Thymus (tissue), 11 donors: ENCODE data around the gene MRC2. TPM values are rescaled to one million over a fixed set of nuclear protein-coding genes. Genes with fewer than 3 reads are reported as not detected.

Experiments
- DNase-seq, 9 donors: peaks; one replicate each; pipeline ENCODE4 v3.0.0-alpha.2; 2013; ENCODE audit warnings: low spot score in 9 of 9, low read depth in 6 of 9, missing footprints in 1 of 9
- H3K27ac ChIP-seq, 2 donors: one replicate each; pipeline ENCODE4 v1.5.1; 2013; ENCODE audit warnings: control low read depth in 1 of 2, low read depth in 1 of 2, low read length in 1 of 2, mild to moderate bottlenecking in 1 of 2, moderate library complexity in 1 of 2
- H3K27me3 ChIP-seq, 2 donors: one replicate each; pipeline ENCODE4 v1.5.1; 2013; ENCODE audit warnings: low read length in 1 of 2; ENCODE audit not compliant: control insufficient read depth in 2 of 2, insufficient read depth in 1 of 2
- H3K36me3 ChIP-seq, 2 donors: one replicate each; pipeline ENCODE4 v1.5.1; 2013; ENCODE audit warnings: low read length in 1 of 2, mild to moderate bottlenecking in 1 of 2, moderate library complexity in 1 of 2; ENCODE audit not compliant: control insufficient read depth in 2 of 2, insufficient read depth in 2 of 2
- H3K4me1 ChIP-seq, 2 donors: one replicate each; pipeline ENCODE4 v1.5.1; 2013; ENCODE audit warnings: low read length in 2 of 2; ENCODE audit not compliant: control insufficient read depth in 2 of 2, insufficient read depth in 2 of 2
- H3K4me3 ChIP-seq, 2 donors: one replicate each; pipeline ENCODE4 v1.5.1; 2013; ENCODE audit warnings: low read length in 2 of 2, control low read depth in 1 of 2, mild to moderate bottlenecking in 1 of 2
- H3K9me3 ChIP-seq, 2 donors: one replicate each; pipeline ENCODE4 v1.5.1; 2013; ENCODE audit warnings: low read length in 1 of 2, mild to moderate bottlenecking in 1 of 2; ENCODE audit not compliant: control insufficient read depth in 2 of 2, insufficient read depth in 1 of 2
- WGBS: extraction: QIAGEN DNeasy Blood & Tissue Kit; methylation state at CpG from one replicate; pipeline ENCODE4 v1.1.7; 2013; 5-methylcytosine and 5-hydroxymethylcytosine counted together
- polyA plus RNA-seq: library from polyadenylated mRNA; stranded (reverse); fragments of 200-250 nt; gene quantifications from one replicate; pipeline ENCODE4 v1.2.3, GENCODE V29; 2013
- total RNA-seq: library from RNA; stranded (reverse); fragments of 120-200 nt; gene quantifications from one replicate; pipeline ENCODE4 v1.2.4, GENCODE V29; 2013
- donor health status: healthy.

MRC2 gene
- total and polyA plus RNA-seq, 2 donors, result 9.0 to 14.5 TPM

GRCh38 chr17:62661337-62661736 lies 33.9 kb downstream of the MRC2 start:
- peaks cover 0 to 5% of the 10 kb centered on the region in 2 donors for H3K36me3 ChIP-seq
- 98% methylated on average over 1 of the region's 1 CpG for WGBS
- H3K27ac ChIP-seq, result no peak overlapping the region
- no peaks in the 10 kb centered on the region for H3K9me3 ChIP-seq
- peaks cover 0 to 2% of the 10 kb centered on the region in 2 donors for H3K4me1 ChIP-seq
- no peaks in the 10 kb centered on the region for H3K27me3 ChIP-seq
- DNase-seq, result no peak
- H3K4me3 ChIP-seq, result no peak overlapping the region

GRCh38 chr17:62662855-62663254 lies 35.4 kb downstream of the MRC2 start:
- no peak overlapping the region for H3K27ac ChIP-seq
- H3K9me3 ChIP-seq, result no peaks in the 10 kb centered on the region
- peaks cover 0 to 5% of the 10 kb centered on the region in 2 donors for H3K36me3 ChIP-seq
- peaks cover 0 to 5% of the 10 kb centered on the region in 2 donors for H3K4me1 ChIP-seq
- 96% methylated on average over 6 of the region's 6 CpGs for WGBS
- H3K4me3 ChIP-seq, result no peak overlapping the region
- no peak for DNase-seq
- H3K27me3 ChIP-seq, result no peaks in the 10 kb centered on the region

- peaks cover 0 to 5% of the 10 kb centered on the region in 2 donors for H3K4me1 ChIP-seq
- no peak for DNase-seq
- no peak overlapping the region for H3K27ac ChIP-seq
- peaks cover 0 to 5% of the 10 kb centered on the region in 2 donors for H3K36me3 ChIP-seq
- H3K27me3 ChIP-seq, result no peaks in the 10 kb centered on the region
- H3K4me3 ChIP-seq, result no peak overlapping the region
- 94% methylated on average over 6 of the region's 6 CpGs for WGBS
- no peaks in the 10 kb centered on the region for H3K9me3 ChIP-seq
Measured at GRCh38 chr17:62663304-62663703, 35.8 kb downstream of the MRC2 start.

- H3K9me3 ChIP-seq, result no peaks in the 10 kb centered on the region
- peaks cover 0 to 5% of the 10 kb centered on the region in 2 donors for H3K36me3 ChIP-seq
- H3K27me3 ChIP-seq, result no peaks in the 10 kb centered on the region
- WGBS, result 96% methylated on average over 25 of the region's 25 CpGs
- H3K27ac ChIP-seq, result no peak overlapping the region
- peaks cover 0 to 2% of the 10 kb centered on the region in 2 donors for H3K4me1 ChIP-seq
- H3K4me3 ChIP-seq, result no peak overlapping the region
- DNase-seq, result no peak
Measured at GRCh38 chr17:62664336-62665120, 37.1 kb downstream of the MRC2 start.

- H3K4me3 ChIP-seq, result no peak overlapping the region
- H3K27ac ChIP-seq, result no peak overlapping the region
- no peaks in the 10 kb centered on the region for H3K9me3 ChIP-seq
- H3K27me3 ChIP-seq, result no peaks in the 10 kb centered on the region
- over 99% methylated on average over 3 of the region's 3 CpGs for WGBS
- no peak for DNase-seq
- peaks cover 0 to 5% of the 10 kb centered on the region in 2 donors for H3K36me3 ChIP-seq
- peaks cover 0 to 2% of the 10 kb centered on the region in 2 donors for H3K4me1 ChIP-seq
Measured at GRCh38 chr17:62665599-62665998, 38.1 kb downstream of the MRC2 start.

GRCh38 chr17:62666061-62666800 lies 38.8 kb downstream of the MRC2 start:
- H3K27ac ChIP-seq, result no peak overlapping the region
- H3K4me3 ChIP-seq, result no peak overlapping the region
- peaks cover 0 to 5% of the 10 kb centered on the region in 2 donors for H3K36me3 ChIP-seq
- 97% methylated on average over 30 of the region's 30 CpGs for WGBS
- H3K4me1 ChIP-seq, result peaks cover 0 to 2% of the 10 kb centered on the region in 2 donors
- H3K27me3 ChIP-seq, result no peaks in the 10 kb centered on the region
- no peak for DNase-seq
- H3K9me3 ChIP-seq, result no peaks in the 10 kb centered on the region

GRCh38 chr17:62666801-62667591 lies 39.5 kb downstream of the MRC2 start:
- WGBS, result 97% methylated on average over 40 of the region's 40 CpGs
- no peaks in the 10 kb centered on the region for H3K9me3 ChIP-seq
- no peak for DNase-seq
- no peaks in the 10 kb centered on the region for H3K27me3 ChIP-seq
- no peak overlapping the region for H3K4me3 ChIP-seq
- peaks cover 0 to 5% of the 10 kb centered on the region in 2 donors for H3K36me3 ChIP-seq
- H3K27ac ChIP-seq, result no peak overlapping the region
- peaks cover 0 to 2% of the 10 kb centered on the region in 2 donors for H3K4me1 ChIP-seq

- H3K4me3 ChIP-seq, result no peak overlapping the region
- H3K27me3 ChIP-seq, result no peaks in the 10 kb centered on the region
- H3K36me3 ChIP-seq, result peaks cover 0 to 5% of the 10 kb centered on the region in 2 donors
- H3K27ac ChIP-seq, result no peak overlapping the region
- H3K4me1 ChIP-seq, result peaks cover 0 to 2% of the 10 kb centered on the region in 2 donors
- H3K9me3 ChIP-seq, result no peaks in the 10 kb centered on the region
- 96% methylated on average over 10 of the region's 10 CpGs for WGBS
- DNase-seq, result peak in 1 of 9 donors; percentile 9
Measured at GRCh38 chr17:62668091-62668804, 40.8 kb downstream of the MRC2 start.
